ENCODE measurements around the gene OR8G5.

OR8G5 gene

DNA sequence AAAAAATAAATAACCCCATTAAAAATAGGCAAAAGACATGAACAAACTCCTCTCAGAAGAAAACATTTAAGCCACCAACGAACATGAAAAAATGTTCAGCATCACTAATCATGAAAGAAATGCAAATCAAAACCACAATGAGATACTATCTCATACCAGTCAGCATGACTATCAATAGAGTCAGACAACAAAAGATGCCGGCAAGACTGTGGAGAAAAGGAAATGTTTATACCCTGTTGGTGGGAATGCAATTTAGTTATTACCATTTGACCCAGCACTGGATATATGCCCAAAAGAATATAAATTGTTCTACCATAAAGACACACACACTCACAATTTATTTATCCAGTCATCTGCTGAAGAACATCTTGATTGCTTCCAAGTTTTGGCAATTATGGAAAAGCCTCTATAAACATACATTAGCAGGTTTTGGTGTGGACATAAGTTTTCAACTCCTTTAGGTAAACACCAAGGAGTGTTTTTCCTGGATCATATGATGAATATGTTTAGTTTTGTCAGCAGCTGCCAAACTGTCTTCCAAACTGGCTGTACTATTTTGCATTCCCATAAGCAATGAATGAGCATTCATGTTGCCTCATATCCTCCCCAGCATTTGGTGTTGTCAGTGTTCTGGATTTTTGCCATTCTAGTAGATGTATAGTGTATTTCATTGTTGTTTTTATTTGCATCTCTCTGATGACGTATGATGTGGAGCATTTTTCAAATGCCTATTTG, 29.6 kb downstream of the OR8G5 start:
- no peak for DNase-seq (ENCODE audit: low read depth)

DNA sequence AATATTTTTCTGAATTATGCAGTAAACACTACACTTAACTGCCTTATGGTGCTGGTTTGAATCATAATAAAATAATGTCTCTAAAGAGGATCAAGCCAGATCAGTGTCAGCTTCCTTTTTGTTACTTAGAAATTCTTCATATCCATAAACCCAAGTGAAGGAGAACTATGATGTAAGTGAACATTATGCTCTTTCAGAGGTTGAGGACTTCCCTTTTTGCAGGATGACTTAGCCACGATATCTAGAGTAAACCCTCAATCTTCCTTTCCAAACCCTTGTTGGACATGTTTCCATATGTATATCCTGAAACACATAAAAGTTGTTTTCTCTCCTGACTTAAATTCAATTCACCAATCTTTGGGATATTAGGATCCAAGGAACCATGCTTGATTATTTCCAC, 38.5 kb downstream of the OR8G5 start:
- DNase-seq (ENCODE audit: low read depth) = no peak

DNA sequence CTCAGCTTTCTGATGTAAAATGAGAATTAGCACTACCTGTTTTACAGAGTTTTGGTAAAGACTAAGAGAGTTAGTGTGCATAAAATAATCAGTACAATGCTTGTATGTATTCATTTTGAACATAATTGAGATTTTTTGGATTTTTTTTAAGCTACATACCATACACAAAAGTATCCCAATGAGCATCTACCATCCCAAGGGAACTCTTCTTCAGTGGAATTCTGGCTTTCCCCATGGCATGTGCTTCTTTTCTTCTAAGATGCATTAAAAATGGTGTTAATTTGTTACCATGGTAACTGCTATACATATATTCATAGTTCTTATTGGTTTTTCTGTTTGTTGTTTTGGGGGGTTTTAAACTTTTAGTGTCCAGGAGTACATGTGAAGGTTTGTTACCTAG, 39.8 kb downstream of the OR8G5 start:
- no peak for DNase-seq (ENCODE audit: low read depth)

DNA sequence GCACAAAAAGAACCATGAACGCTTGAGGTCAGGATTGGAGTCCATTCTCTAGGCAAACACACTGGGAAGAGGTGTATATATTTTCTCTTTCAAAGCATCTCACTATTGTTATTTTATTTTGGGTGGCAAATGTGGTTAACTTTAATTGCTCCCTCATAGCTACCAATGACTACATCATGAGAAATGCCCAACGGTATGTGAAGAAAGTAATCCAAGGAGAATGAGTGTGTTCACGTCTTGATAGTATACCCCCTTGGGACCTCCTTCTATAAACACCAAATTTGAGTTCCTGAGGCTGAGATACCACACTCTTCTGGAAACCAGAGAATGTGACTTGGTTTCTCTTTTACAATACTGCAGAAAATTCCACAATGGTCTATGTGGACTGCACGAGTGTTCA, 41.7 kb downstream of the OR8G5 start:
- DNase-seq (ENCODE audit: low read depth) = no peak

DNA sequence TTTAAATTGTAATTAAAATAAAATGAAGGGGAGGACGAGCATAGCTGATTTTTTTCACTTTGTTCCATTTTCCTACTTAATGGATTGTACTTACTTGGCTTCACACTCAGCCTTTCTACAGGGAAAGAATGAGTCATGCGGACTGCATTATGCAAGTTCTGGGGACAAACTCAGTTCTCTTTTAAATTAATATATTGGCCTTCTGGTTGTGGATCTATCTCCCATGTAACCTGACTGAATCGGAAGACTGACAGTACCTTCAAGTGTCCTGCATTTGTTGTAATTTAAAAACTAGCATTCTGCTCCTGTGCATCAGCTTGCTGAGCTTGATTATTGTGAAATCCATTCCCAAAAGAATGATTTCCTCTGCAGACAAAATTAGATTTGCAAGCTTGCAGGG, 45.4 kb downstream of the OR8G5 start:
- no peak for DNase-seq (ENCODE audit: low read depth)

DNA sequence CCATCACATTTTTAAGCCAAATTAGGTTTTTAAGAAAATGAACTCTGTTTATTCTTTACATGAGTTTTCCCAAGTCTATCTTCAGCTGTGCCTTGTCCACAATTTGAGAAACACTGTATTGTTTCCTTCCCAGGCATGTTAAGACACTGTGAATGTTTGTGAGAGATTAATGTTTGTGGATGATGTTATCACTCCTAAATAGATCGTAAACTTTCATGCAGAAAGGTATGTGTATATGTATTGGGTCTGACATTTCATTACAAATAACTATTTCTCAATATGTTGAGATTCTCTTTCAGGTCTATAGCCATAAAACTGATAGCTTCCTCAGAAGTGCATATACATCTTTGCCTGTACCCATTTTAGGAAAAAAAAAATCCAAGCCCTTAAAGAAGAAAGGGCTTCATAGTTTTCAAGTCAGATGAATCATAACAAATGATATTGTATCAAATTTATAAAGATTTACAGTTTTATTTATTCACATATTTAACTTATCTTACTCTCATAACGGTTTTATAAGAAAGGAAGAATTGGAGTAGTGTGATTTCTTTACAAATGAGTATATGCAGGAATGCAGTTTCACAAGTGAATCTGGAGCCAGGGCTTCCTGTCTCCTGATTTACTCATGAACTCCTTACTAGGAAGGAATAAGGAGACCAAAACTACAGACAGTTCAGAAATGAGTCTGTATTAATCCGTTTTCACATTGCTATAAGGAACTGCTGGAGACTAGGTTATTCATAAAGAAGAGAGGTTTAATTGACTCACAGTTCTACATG, 46.4 kb downstream of the OR8G5 start:
- DNase-seq (ENCODE audit: low read depth) = no peak

DNA sequence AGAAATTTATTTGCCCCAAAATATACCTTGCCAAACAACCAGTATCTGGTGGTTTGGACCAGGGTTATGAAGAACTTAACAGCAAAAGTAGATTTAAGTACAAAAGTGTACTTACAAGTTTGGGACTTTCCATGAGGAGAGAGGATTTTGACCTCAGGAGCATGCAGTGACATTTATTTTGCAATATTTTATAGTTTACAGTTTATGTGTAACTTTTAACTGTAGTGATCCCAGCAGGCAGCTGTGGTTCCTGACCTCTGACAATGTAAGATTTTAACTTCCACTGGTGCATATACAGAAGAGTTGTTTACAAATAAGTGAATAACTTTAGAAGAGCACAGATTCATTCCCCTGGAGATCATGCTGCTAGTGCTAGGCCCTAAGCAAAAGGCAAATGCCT, 50.9 kb downstream of the OR8G5 start:
- DNase-seq (ENCODE audit: low read depth) = no peak

DNA sequence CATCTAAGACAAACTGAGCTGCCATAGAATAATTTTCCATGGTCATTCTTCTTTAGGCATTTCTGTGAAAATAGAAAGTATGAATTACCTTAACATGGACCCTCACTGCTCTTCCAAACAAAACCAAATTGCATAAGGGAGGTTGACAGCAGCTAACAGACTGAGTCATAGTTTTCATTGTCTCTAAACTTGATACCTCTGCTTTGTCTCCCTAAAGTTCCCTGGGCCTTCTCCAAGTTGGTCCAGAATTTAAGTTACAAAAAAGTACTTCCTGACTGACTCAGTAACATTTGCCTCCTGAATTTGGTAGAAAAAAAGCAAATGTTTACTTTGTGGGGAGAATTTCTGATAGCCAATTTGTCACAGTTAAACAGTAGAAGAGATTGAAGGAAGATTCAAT, 54.5 kb downstream of the OR8G5 start:
- no peak for DNase-seq (ENCODE audit: low read depth)

DNA sequence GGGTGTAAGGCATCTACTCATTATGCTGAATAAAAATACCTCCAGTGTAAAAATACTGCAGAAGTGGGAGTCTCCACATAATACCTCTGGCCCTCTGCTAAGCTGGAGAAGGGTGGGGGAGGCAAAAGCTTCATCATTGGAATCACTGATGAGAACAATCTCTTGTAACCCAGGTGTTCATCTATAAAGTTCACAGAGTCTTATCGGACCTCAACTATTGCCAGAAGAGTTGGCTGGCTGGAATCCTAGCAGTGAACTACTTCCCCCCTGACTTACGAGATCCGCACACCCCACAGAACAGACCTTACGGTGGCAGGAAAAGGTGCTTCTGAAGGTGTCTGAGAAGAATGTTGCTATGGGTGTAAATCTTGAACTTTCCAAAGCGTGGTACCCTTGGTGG, 55.1 kb downstream of the OR8G5 start:
- DNase-seq (ENCODE audit: low read depth) = no peak

DNA sequence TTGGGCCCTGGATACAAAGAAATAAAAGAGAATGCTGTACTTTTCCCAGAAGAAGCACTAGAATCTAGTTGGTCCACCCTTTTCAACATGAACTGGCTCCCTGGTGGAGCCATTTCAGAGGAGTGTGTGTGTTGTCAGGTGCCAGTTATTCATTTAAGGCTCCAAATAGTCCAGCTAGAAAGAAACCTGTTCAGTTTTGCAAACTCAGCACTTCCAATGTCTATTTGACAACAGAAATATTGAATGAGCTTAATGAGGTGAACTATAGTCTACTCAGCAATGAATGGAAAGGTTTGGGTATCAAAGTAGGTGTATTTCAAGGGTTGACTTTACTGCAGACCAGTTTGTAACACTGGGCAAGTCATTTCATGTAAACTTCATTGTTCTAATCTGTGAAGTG, 55.5 kb downstream of the OR8G5 start:
- DNase-seq (ENCODE audit: low read depth) = no peak

DNA sequence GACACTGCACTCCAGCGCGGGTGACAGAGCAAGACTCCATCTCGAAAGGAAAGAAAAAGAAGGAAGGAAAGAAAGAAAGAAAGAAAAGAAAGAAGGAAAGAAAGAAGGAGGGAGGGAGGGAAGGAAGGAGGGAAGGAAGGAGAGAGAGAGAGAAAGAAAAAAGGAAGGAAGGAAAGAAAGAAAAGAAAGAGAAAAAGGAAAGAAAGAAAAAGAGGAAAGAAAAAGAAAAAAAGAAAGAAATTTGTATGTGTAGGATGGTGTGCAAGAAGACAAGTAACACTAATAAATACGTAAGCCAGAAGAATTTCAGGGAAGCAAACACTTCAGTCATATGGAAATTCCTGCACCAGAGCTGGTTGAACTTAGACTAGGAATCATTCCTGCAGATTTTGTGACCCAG, 57.0 kb downstream of the OR8G5 start:
- DNase-seq (ENCODE audit: low read depth) = no peak

DNA sequence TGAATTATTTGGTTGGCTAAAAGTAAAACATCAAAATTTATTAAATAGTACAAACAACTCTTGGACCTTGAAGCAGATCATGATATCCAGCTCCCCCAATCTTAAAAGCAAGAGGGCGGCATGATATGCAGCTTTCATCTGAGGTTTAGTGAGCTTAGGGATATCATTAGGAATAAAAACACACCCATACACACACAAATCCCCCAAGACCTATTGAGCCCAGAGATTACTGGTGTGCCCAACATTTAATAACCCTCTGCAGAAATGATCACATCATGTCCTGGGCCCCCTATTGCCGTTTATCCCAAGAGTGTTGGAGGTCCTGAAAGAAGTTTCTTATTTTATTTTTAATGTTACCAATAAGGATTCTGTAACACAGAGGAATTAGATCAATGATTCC, 57.7 kb downstream of the OR8G5 start, which contains the start of gene OR8D1:
Gene OR8D1 (minus strand): TSS at position 101 of the 400 bp plus-strand sequence. CDS start 3,183 bp downstream, outside the sequence.
- DNase-seq (ENCODE audit: low read depth) = no peak

DNA sequence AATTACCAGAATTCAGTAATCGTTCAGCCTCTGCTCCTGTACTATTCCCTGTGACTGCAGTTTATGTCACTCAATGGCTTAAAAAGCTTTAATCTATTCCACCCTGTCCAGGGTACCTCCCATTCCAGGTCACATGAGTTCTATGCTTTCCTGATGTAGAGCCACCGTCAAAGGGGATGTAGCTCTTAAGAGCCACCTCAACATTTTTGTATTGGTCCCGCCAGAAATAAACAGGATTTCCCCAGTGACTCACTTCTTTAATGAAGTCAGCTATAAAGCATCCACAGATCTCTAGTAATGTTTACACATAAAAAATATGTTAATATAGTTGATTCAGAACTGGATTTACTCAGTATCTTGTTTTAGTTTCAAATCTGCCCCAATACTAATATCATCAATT, 58.9 kb downstream of the OR8G5 start:
- DNase-seq (ENCODE audit: low read depth) = no peak
